ENCODE measurements around the gene DNAH1. TPM values are rescaled to one million over a fixed set of nuclear protein-coding genes. Genes with fewer than 3 reads are reported as not detected.

DNAH1 gene
- total and polyA plus RNA-seq, 2 experiments from 2014 or later, result 0.81 to 4.0 TPM

DNA sequence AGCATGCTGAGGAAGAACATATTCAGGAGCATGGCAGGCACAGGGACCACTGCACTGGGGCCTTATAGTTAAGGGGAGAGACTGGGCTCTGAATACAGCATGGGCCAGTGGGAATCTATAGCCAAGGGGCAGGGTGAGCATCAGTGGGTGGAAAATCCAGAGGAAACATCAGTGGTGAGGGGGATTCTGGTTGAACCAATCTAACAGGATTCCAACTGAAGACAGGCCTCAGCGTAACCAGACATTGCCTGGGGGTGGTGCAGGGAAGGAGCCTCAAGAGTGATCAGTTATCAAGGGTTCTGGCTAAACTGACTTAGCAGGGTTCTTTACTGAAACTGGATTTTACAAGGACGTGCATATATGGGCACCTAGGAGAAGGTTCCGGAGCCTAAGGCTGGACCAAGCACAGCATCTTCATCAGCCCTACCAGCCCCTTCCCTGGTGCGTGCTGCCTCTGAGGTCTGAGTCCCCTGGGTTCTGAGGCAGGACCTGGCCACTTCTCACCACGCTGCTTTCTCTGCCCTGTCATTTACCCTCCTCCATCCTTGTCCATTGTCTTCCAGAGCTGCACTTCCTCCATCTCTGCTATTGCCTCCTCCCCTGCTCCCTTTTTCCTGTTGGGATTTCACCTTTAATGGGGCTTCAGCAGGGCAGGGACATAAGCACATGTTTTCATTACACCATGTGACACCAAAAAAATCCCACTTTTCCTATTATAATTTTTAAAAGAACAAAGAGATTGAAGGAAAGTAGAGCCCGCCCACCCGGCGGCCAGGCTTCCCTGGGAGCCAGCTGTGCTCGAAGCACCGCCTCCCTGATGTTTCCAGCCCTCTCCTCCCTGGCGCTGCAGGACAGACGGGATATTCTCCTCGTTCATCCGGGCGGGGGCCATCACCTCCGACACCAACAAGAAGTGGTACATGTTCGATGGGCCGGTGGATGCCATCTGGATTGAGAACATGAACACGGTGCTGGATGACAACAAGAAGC is 52.1 kb downstream of the DNAH1 start:
- no peak overlapping the region for H3K27ac ChIP-seq
- H3K27me3 ChIP-seq (replicated peaks; ENCODE audit: insufficient read depth), result no peaks in the 10 kb centered on the region
- no peaks in the 10 kb centered on the region for H3K9me2 ChIP-seq (ENCODE audit: insufficient read depth)
- TF ChIP-seq EZH2phosphoT487 (IDR thresholded peaks at IDR 0.05; ENCODE audit: insufficient read depth, low read depth) (no peak), EZH2 (IDR thresholded peaks at IDR 0.05; ENCODE audit: insufficient read depth, poor library complexity, severe bottlenecking) (no peak)
- H3K4me1 ChIP-seq (ENCODE audit: insufficient read depth), result no peaks in the 10 kb centered on the region
- H3K4me2 ChIP-seq (ENCODE audit: unreplicated experiment), result no peak overlapping the region
- H3K9ac ChIP-seq, result no peak overlapping the region
- no peaks in the 10 kb centered on the region for H3K79me2 ChIP-seq (ENCODE audit: insufficient read depth)
- H3K9me3 ChIP-seq (ENCODE audit: low read depth), result no peaks in the 10 kb centered on the region
- in situ Hi-C loops (cut with MboI), result no loop called here
- H4K20me1 ChIP-seq (ENCODE audit: insufficient read depth), result no peaks in the 10 kb centered on the region
- no peaks in the 10 kb centered on the region for H3F3A ChIP-seq (ENCODE audit: insufficient read depth)
- no peak overlapping the region for H3K4me3 ChIP-seq
- H2AFZ ChIP-seq, result no peak overlapping the region
- DNase-seq, result no peak
- WGBS, 2 experiments (ENCODE audit: low coverage in 1 of 2, low lambda C conversion rate in 2 of 2, missing lambda C conversion rate in 2 of 2), result 56 to 65% methylated on average over 19 of the region's 19 CpGs
- H3K36me3 ChIP-seq (ENCODE audit: low read depth), result no peaks in the 10 kb centered on the region

DNA sequence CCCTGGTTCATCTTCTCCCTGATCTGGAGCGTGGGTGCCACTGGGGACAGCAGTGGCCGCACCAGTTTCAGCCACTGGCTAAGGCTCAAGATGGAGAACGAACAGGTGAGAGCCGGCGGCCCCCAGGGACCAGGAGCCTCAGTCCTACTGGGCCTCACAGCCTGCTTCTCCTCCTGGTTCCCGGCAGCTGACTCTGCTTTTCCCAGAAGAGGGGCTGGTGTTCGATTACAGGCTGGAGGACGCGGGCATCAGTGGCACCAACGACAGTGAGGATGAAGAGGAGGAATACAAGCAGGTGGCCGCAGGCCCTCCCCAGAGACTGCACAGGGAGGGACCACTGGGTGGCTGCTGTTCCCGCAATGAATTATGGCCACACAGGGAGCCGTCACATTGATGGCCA is 54.4 kb downstream of the DNAH1 start:
- Histone ChIP-seq H3K4me2 (ENCODE audit: unreplicated experiment) (no peak overlapping the region), H2AFZ (no peak overlapping the region), H3K9ac (no peak overlapping the region), H3K9me2 (ENCODE audit: insufficient read depth) (no peaks in the 10 kb centered on the region), H3K27ac (no peak overlapping the region), H3K27me3 (replicated peaks; ENCODE audit: insufficient read depth) (no peaks in the 10 kb centered on the region), H4K20me1 (ENCODE audit: insufficient read depth) (no peaks in the 10 kb centered on the region), H3F3A (ENCODE audit: insufficient read depth) (no peaks in the 10 kb centered on the region), H3K4me1 (ENCODE audit: insufficient read depth) (no peaks in the 10 kb centered on the region), H3K4me3 (no peak overlapping the region), H3K79me2 (ENCODE audit: insufficient read depth) (no peaks in the 10 kb centered on the region), H3K9me3 (ENCODE audit: low read depth) (no peaks in the 10 kb centered on the region), H3K36me3 (ENCODE audit: low read depth) (no peaks in the 10 kb centered on the region)
- TF ChIP-seq EZH2phosphoT487 (IDR thresholded peaks at IDR 0.05; ENCODE audit: insufficient read depth, low read depth) (no peak), EZH2 (IDR thresholded peaks at IDR 0.05; ENCODE audit: insufficient read depth, poor library complexity, severe bottlenecking) (no peak)
- no peak for DNase-seq
- in situ Hi-C loops (cut with MboI), result no loop called here
- WGBS, 2 experiments (ENCODE audit: low coverage in 1 of 2, low lambda C conversion rate in 2 of 2, missing lambda C conversion rate in 2 of 2), result 85 to 88% methylated on average over 13 of the region's 13 CpGs

DNA sequence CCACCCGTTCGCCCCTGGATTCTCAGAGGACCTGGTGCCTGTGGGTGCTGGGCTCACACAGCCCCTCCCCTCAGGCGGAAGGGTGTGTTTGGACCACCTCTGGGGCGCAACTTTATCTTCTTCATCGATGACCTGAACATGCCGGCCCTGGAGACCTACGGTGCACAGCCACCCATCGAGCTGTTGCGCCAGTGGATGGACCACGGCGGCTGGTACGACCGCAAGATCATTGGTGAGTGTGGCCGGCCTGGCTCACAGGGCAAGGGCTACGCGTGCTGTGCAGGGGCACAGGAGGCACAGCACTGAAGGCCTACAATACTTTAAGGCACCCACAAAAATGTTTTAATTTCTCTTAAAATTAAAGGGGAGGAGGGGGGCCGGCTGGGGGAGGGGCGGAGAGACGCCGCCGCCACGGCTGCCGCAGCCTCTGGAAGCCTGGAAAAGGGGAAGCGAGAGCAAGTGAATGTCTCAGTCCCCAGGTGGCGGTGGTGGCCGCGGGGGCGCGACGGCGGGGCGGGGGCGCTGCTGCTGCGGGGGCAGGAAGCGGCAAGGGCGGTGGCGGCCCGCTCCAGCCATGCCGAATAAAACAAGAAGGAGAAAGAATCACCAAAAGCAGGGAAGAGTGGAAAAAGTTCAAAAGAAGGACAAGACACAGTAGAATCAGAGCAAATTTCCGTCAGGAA is 56.8 kb downstream of the DNAH1 start:
- H3K27me3 ChIP-seq (replicated peaks; ENCODE audit: insufficient read depth), result no peaks in the 10 kb centered on the region
- in situ Hi-C loops (cut with MboI), result no loop called here
- no peak overlapping the region for H3K4me3 ChIP-seq
- H3K79me2 ChIP-seq (ENCODE audit: insufficient read depth), result no peaks in the 10 kb centered on the region
- H3K9me2 ChIP-seq (ENCODE audit: insufficient read depth), result no peaks in the 10 kb centered on the region
- 67 to 91% methylated on average over 17 to 40 of the region's 40 CpGs for WGBS, 2 experiments (ENCODE audit: low coverage in 1 of 2, low lambda C conversion rate in 2 of 2, missing lambda C conversion rate in 2 of 2)
- H3K9me3 ChIP-seq (ENCODE audit: low read depth), result no peaks in the 10 kb centered on the region
- no peak overlapping the region for H3K4me2 ChIP-seq (ENCODE audit: unreplicated experiment)
- H3K9ac ChIP-seq, result no peak overlapping the region
- TF ChIP-seq EZH2 (IDR thresholded peaks at IDR 0.05; ENCODE audit: insufficient read depth, poor library complexity, severe bottlenecking), result no peak
- TF ChIP-seq EZH2phosphoT487 (IDR thresholded peaks at IDR 0.05; ENCODE audit: insufficient read depth, low read depth), result no peak
- DNase-seq, result no peak
- H3K36me3 ChIP-seq (ENCODE audit: low read depth), result no peaks in the 10 kb centered on the region
- no peaks in the 10 kb centered on the region for H4K20me1 ChIP-seq (ENCODE audit: insufficient read depth)
- no peaks in the 10 kb centered on the region for H3K4me1 ChIP-seq (ENCODE audit: insufficient read depth)
- no peak overlapping the region for H3K27ac ChIP-seq
- H2AFZ ChIP-seq, result no peak overlapping the region
- H3F3A ChIP-seq (ENCODE audit: insufficient read depth), result no peaks in the 10 kb centered on the region

DNA sequence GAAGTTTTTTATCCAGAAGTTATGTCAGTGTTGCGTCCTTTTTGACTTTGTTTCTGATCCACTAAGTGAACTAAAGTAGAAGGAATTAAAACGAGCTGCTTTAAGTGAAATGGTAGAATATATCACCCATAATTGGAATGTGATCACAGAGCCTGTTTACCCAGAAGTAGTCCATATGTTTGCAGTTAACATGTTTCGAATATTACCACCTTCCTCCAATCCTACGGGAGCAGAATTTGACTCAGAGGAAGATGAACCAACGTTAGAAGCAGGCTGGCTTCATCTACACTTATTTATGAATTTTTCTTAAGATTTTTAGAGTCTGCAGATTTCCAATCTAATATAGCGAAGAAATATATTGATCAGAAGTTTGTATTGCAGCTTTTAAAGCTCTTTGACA is 57.6 kb downstream of the DNAH1 start:
- no peaks in the 10 kb centered on the region for H3K36me3 ChIP-seq (ENCODE audit: low read depth)
- no peaks in the 10 kb centered on the region for H3K9me3 ChIP-seq (ENCODE audit: low read depth)
- WGBS, 2 experiments (ENCODE audit: low coverage in 1 of 2, low lambda C conversion rate in 2 of 2, missing lambda C conversion rate in 2 of 2), result 75 to 78% methylated on average over 6 of the region's 6 CpGs
- no peak overlapping the region for H3K4me3 ChIP-seq
- no peaks in the 10 kb centered on the region for H3K9me2 ChIP-seq (ENCODE audit: insufficient read depth)
- H3K27ac ChIP-seq, result no peak overlapping the region
- H3F3A ChIP-seq (ENCODE audit: insufficient read depth), result no peaks in the 10 kb centered on the region
- no peak for TF ChIP-seq EZH2phosphoT487 (IDR thresholded peaks at IDR 0.05; ENCODE audit: insufficient read depth, low read depth)
- no peak for TF ChIP-seq EZH2 (IDR thresholded peaks at IDR 0.05; ENCODE audit: insufficient read depth, poor library complexity, severe bottlenecking)
- DNase-seq, result no peak
- in situ Hi-C loops (cut with MboI), result no loop called here
- no peaks in the 10 kb centered on the region for H3K79me2 ChIP-seq (ENCODE audit: insufficient read depth)
- H2AFZ ChIP-seq, result no peak overlapping the region
- no peaks in the 10 kb centered on the region for H3K27me3 ChIP-seq (replicated peaks; ENCODE audit: insufficient read depth)
- no peak overlapping the region for H3K4me2 ChIP-seq (ENCODE audit: unreplicated experiment)
- H3K9ac ChIP-seq, result no peak overlapping the region
- H4K20me1 ChIP-seq (ENCODE audit: insufficient read depth), result no peaks in the 10 kb centered on the region
- H3K4me1 ChIP-seq (ENCODE audit: insufficient read depth), result no peaks in the 10 kb centered on the region
